ENCODE measurements around the gene LAS1L.
"Not testable (repeated sequence)": the region's sequence is repeated elsewhere in the genome, so short reads cannot be mapped to it uniquely, and the experiment has no call there.

GRCh38 chrX:65562850-65563249 lies 28.3 kb upstream of the LAS1L start:
- TF ChIP-seq POLR2AphosphoS5 (IDR thresholded peaks at IDR 0.05; ENCODE audit: low read depth, low read length); POLR2A (IDR thresholded peaks at IDR 0.05; ENCODE audit: low read depth, low read length); SPI1 (IDR thresholded peaks at IDR 0.05; ENCODE audit: low read depth, low read length); TAF1 (IDR thresholded peaks at IDR 0.05; ENCODE audit: low read depth, low read length); PAX5 (IDR thresholded peaks at IDR 0.05; ENCODE audit: insufficient read depth, low read length, severe bottlenecking): not testable (repeated sequence)
